IMR-90 (cell line): ENCODE data around the gene OR5P2. TPM values are rescaled to one million over a fixed set of nuclear protein-coding genes. Genes with fewer than 3 reads are reported as not detected.
A peak's percentile ranks its signal among the peaks of the same experiment; 100 is the strongest.

Source experiments
- ATAC-seq: fragments of 200-7000 bp; cut with Tn5 transposase; 2 replicates; pipeline ENCODE4 v1.9.1; 2020; ENCODE audit warnings: low read depth, mild to moderate bottlenecking, moderate library complexity
- BruUV-seq: library from RNA; stranded (reverse); fragments of 400-500 nt; replicated peaks from 2 replicates; lab custom pipeline; 2021; lab: Mats Ljungman, UMichigan
- CTCF ChIA-PET: fragments of 300-600 bp; formaldehyde crosslinking; extraction: SDS; loops from one replicate; lab custom pipeline; 2021; ENCODE audit warnings: antibody characterized with exemption; lab: Yijun Ruan, JAX
- POLR2A ChIA-PET: fragments of 300-600 bp; sonication (Branson Sonifier 250); formaldehyde crosslinking; loops from one replicate; lab custom pipeline; 2022; ENCODE audit warnings: antibody characterized with exemption; ENCODE audit not compliant: unreplicated experiment; lab: Charles Lee
- DNase-seq: peaks from one replicate; pipeline ENCODE4 v3.0.0; 2013
- H2AFZ ChIP-seq: replicated peaks from 2 replicates; pipeline ENCODE3; 2013; ENCODE audit warnings: low read length, mild to moderate bottlenecking; ENCODE audit not compliant: poor library complexity
- H2AK5ac ChIP-seq: 2 replicates; pipeline ENCODE4 v1.6.1; 2013; ENCODE audit warnings: low read depth, low read length, inconsistent platforms
- H2AK9ac ChIP-seq: replicated peaks from 2 replicates; pipeline ENCODE3; 2013; ENCODE audit warnings: mild to moderate bottlenecking, low read depth, low read length, moderate library complexity; ENCODE audit not compliant: poor library complexity
- H2BK120ac ChIP-seq: 2 replicates; pipeline ENCODE4 v1.6.1; 2013; ENCODE audit warnings: low read depth, low read length, inconsistent platforms
- H2BK15ac ChIP-seq: 3 replicates; pipeline ENCODE4 v1.6.1; 2013; ENCODE audit warnings: low read depth, low read length, inconsistent platforms
- H2BK20ac ChIP-seq: 2 replicates; pipeline ENCODE4 v1.6.1; 2013; ENCODE audit warnings: low read depth, mild to moderate bottlenecking, inconsistent platforms, low read length, moderate library complexity
- H2BK5ac ChIP-seq: 2 replicates; pipeline ENCODE4 v1.6.1; 2013; ENCODE audit warnings: mild to moderate bottlenecking, low read depth, low read length, inconsistent platforms; ENCODE audit not compliant: poor library complexity, severe bottlenecking
- H3K14ac ChIP-seq: replicated peaks from 2 replicates; pipeline ENCODE4 v1.6.1; 2013; ENCODE audit warnings: low read depth, low read length, inconsistent platforms
- H3K18ac ChIP-seq: 2 replicates; pipeline ENCODE4 v1.6.1; 2013; ENCODE audit warnings: low read depth, low read length, control low read depth
- H3K23ac ChIP-seq: 2 replicates; pipeline ENCODE4 v1.6.1; 2013; ENCODE audit warnings: low read depth, low read length, inconsistent platforms
- H3K27ac ChIP-seq: 2 replicates; pipeline ENCODE4 v1.5.1; 2013; ENCODE audit warnings: mild to moderate bottlenecking, control low read depth, low read length; ENCODE audit not compliant: insufficient read depth
- H3K27me3 ChIP-seq: 2 replicates; pipeline ENCODE4 v1.6.1; 2013; ENCODE audit warnings: low read length; ENCODE audit not compliant: control insufficient read depth, insufficient read depth
- H3K36me3 ChIP-seq: 2 replicates; pipeline ENCODE4 v1.6.1; 2013; ENCODE audit warnings: low read length, mixed read lengths; ENCODE audit not compliant: control insufficient read depth, insufficient read depth
- H3K4ac ChIP-seq: 2 replicates; pipeline ENCODE4 v1.6.1; 2013; ENCODE audit warnings: low read depth, low read length, inconsistent platforms
- H3K4me1 ChIP-seq: 2 replicates; pipeline ENCODE4 v1.6.1; 2013; ENCODE audit warnings: low read length, mixed read lengths; ENCODE audit not compliant: control insufficient read depth, insufficient read depth
- H3K4me2 ChIP-seq: 2 replicates; pipeline ENCODE4 v1.6.1; 2013; ENCODE audit warnings: low read depth, mild to moderate bottlenecking, control low read depth, low read length, moderate library complexity
- H3K4me3 ChIP-seq: 2 replicates; pipeline ENCODE4 v1.5.1; 2013; ENCODE audit warnings: low read depth, mild to moderate bottlenecking, control low read depth, low read length, moderate library complexity; ENCODE audit not compliant: insufficient read depth
- H3K56ac ChIP-seq: 2 replicates; pipeline ENCODE4 v1.6.1; 2013; ENCODE audit warnings: low read length, inconsistent platforms; ENCODE audit not compliant: insufficient read depth; ENCODE audit errors: extremely low read depth
- H3K79me1 ChIP-seq, 2 experiments: 2 replicates each; pipeline ENCODE4 v1.6.1; 2013; ENCODE audit warnings: low read length in 2 of 2, inconsistent platforms in 1 of 2, low read depth in 1 of 2
- H3K9ac ChIP-seq: 2 replicates; pipeline ENCODE4 v1.6.1; 2013; ENCODE audit warnings: low read depth, low read length, control low read depth
- H3K9me1 ChIP-seq: 2 replicates; pipeline ENCODE4 v1.6.1; 2013; ENCODE audit warnings: low read length, inconsistent platforms; ENCODE audit not compliant: insufficient read depth
- H3K9me3 ChIP-seq: 2 replicates; pipeline ENCODE4 v1.6.1; 2013; ENCODE audit warnings: low read length; ENCODE audit not compliant: control insufficient read depth, insufficient read depth
- H4K20me1 ChIP-seq: 2 replicates; pipeline ENCODE4 v1.6.1; 2013; ENCODE audit warnings: low read length, inconsistent platforms; ENCODE audit not compliant: insufficient read depth
- H4K5ac ChIP-seq: 2 replicates; pipeline ENCODE4 v1.6.1; 2013; ENCODE audit warnings: mild to moderate bottlenecking, low read depth, low read length, control low read depth
- H4K8ac ChIP-seq, 2 experiments: 2 replicates each; pipeline ENCODE4 v1.6.1; 2013; ENCODE audit warnings: low read depth in 2 of 2, low read length in 2 of 2, control low read depth in 1 of 2, inconsistent platforms in 1 of 2
- H4K91ac ChIP-seq: 2 replicates; pipeline ENCODE4 v1.6.1; 2013; ENCODE audit warnings: low read depth, low read length, inconsistent platforms; ENCODE audit not compliant: insufficient read depth
- BHLHE40 ChIP-seq: fragments of 150-350 bp; IDR thresholded peaks from 2 replicates; pipeline ENCODE4 v1.6.1; 2016; ENCODE audit warnings: mild to moderate bottlenecking, low read depth, low read length
- CEBPB ChIP-seq: IDR thresholded peaks from 2 replicates; pipeline ENCODE4 v1.6.1; 2012; ENCODE audit warnings: low read depth, low read length, improper control_type of control experiment
- CHD1 ChIP-seq: IDR thresholded peaks from 2 replicates; pipeline ENCODE4 v1.6.1; 2012; ENCODE audit warnings: low read depth, low read length, improper control_type of control experiment
- FOS ChIP-seq: fragments of 150-350 bp; IDR thresholded peaks from 2 replicates; pipeline ENCODE4 v1.6.1; 2016; ENCODE audit warnings: low read depth, low read length
- MAFK ChIP-seq: IDR thresholded peaks from 2 replicates; pipeline ENCODE4 v1.6.1; 2012; ENCODE audit warnings: low read depth, low read length, improper control_type of control experiment
- MAZ ChIP-seq: IDR thresholded peaks from 2 replicates; pipeline ENCODE4 v1.6.1; 2012; ENCODE audit warnings: low read depth, mild to moderate bottlenecking, low read length, improper control_type of control experiment, moderate library complexity, borderline replicate concordance
- MXI1 ChIP-seq: IDR thresholded peaks from 2 replicates; pipeline ENCODE4 v1.6.1; 2012; ENCODE audit warnings: low read depth, mild to moderate bottlenecking, low read length, moderate library complexity, borderline replicate concordance
- NFE2L2 ChIP-seq: fragments of 150-350 bp; IDR thresholded peaks from 2 replicates; pipeline ENCODE4 v1.6.1; 2016; ENCODE audit warnings: low read depth, mild to moderate bottlenecking, low read length
- POLR2A ChIP-seq: IDR thresholded peaks from 2 replicates; pipeline ENCODE4 v1.6.1; 2012; ENCODE audit warnings: mild to moderate bottlenecking, low read depth, low read length
- RAD21 ChIP-seq: IDR thresholded peaks from 2 replicates; pipeline ENCODE4 v1.6.1; 2012; ENCODE audit warnings: low read length, improper control_type of control experiment
- RCOR1 ChIP-seq: IDR thresholded peaks from 2 replicates; pipeline ENCODE4 v1.6.1; 2012; ENCODE audit warnings: mild to moderate bottlenecking, low read length, improper control_type of control experiment; ENCODE audit not compliant: insufficient replicate concordance
- RFX5 ChIP-seq: IDR thresholded peaks from 2 replicates; pipeline ENCODE4 v1.8.0; 2012; ENCODE audit warnings: low read depth, mild to moderate bottlenecking, low read length, moderate library complexity
- SMC3 ChIP-seq: fragments of 150-350 bp; IDR thresholded peaks from 2 replicates; pipeline ENCODE4 v1.6.1; 2016; ENCODE audit warnings: low read depth, mild to moderate bottlenecking, antibody characterized with exemption, low read length, moderate library complexity
- WGBS, 2 experiments: methylation state at CpG; one replicate each; pipeline versions ENCODE4 v1.1.5 to v1.1.7; 2013; ENCODE audit warnings: missing lambda C conversion rate in 2 of 2; ENCODE audit not compliant: insufficient read length in 1 of 2; ENCODE audit errors: extremely low coverage in 2 of 2; 5-methylcytosine and 5-hydroxymethylcytosine counted together
- dilution Hi-C: fragments of 300-500 bp; cut with HindIII; formaldehyde crosslinking; loops from one replicate; pipeline ENCODE4 v1.14.3; 2018; ENCODE audit warnings: low sequenced_read_pairs; ENCODE audit not compliant: unreplicated experiment
- in situ Hi-C: fragments of 300-500 bp; cut with MboI; formaldehyde crosslinking; loops from 3 replicates; pipeline ENCODE4 v1.14.3; 2019; ENCODE audit warnings: low sequenced_read_pairs, inconsistent platforms, mixed read lengths
- intact Hi-C: fragments of 100-400 bp; cut with micrococcal nuclease; formaldehyde crosslinking; loops from 2 replicates; pipeline ENCODE4 v1.10.0; 2022
- polyA plus RNA-seq, 3 experiments: library from polyadenylated mRNA; depleted of rRNA; stranded (reverse); fragments of >200 nt; gene quantifications; 2 replicates each; pipeline ENCODE4 v1.2.3, GENCODE V29; 2012; ENCODE audit warnings: low replicate concordance in 1 of 3
- total RNA-seq: library from RNA; depleted of rRNA; stranded (reverse); fragments of >200 nt; gene quantifications from 2 replicates; pipeline ENCODE4 v1.2.3, GENCODE V29; 2012
- TF ChIP-seq, protein P1 (sequence below): fragments of 150-350 bp; IDR thresholded peaks from 2 replicates; pipeline ENCODE4 v1.6.1; 2017; ENCODE audit warnings: mild to moderate bottlenecking, antibody characterized with exemption, low read length, low read depth
- TF ChIP-seq, protein P2 (sequence below): conservative IDR thresholded peaks from 2 replicates; pipeline ENCODE4 v1.5.1; 2012; ENCODE audit warnings: mild to moderate bottlenecking, low read depth, low read length, improper control_type of control experiment

Gene OR5P2
- total and polyA plus RNA-seq, 2 of the 4 experiments (the other 2 are of a cell fraction) = not detected

DNA sequence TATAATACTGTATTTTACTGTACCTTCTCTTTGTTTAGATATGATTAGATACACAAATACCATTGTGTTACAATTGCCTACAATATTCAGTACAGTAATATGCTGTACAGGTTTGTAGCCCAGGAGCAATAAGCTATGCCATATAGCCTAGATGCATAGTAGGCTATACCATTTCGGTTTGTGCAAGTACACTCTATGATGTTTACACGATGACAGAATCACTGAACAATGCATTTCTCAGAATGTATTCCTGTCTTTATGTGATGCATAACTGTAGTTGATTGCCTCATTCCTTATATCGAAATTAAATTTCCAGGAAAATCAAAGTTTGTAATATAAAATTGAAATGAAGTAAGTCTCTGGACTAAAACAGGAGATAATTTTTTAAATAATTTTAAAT lies 49.3 kb upstream of the OR5P2 start:
- no peak overlapping the region for H2BK5ac ChIP-seq
- H2BK120ac ChIP-seq = no peak overlapping the region
- ChIA-PET CTCF (no interaction called here), POLR2A (no interaction called here)
- no peak overlapping the region for H4K91ac ChIP-seq
- in situ Hi-C loops = no loop called here
- no peak overlapping the region for H2AK9ac ChIP-seq
- H3K79me1 ChIP-seq = no peaks in the 10 kb centered on the region
- TF ChIP-seq CHD1 (no peak), RAD21 (no peak), FOS (no peak), POLR2A (no peak), MAFK (no peak), MAZ (no peak), MXI1 (no peak), NFE2L2 (no peak), CEBPB (no peak), BHLHE40 (no peak), SMC3 (no peak), RFX5 (no peak), RCOR1 (no peak)
- TF ChIP-seq, protein P1, sequence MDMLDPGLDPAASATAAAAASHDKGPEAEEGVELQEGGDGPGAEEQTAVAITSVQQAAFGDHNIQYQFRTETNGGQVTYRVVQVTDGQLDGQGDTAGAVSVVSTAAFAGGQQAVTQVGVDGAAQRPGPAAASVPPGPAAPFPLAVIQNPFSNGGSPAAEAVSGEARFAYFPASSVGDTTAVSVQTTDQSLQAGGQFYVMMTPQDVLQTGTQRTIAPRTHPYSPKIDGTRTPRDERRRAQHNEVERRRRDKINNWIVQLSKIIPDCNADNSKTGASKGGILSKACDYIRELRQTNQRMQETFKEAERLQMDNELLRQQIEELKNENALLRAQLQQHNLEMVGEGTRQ = no peak
- TF ChIP-seq, protein P2, sequence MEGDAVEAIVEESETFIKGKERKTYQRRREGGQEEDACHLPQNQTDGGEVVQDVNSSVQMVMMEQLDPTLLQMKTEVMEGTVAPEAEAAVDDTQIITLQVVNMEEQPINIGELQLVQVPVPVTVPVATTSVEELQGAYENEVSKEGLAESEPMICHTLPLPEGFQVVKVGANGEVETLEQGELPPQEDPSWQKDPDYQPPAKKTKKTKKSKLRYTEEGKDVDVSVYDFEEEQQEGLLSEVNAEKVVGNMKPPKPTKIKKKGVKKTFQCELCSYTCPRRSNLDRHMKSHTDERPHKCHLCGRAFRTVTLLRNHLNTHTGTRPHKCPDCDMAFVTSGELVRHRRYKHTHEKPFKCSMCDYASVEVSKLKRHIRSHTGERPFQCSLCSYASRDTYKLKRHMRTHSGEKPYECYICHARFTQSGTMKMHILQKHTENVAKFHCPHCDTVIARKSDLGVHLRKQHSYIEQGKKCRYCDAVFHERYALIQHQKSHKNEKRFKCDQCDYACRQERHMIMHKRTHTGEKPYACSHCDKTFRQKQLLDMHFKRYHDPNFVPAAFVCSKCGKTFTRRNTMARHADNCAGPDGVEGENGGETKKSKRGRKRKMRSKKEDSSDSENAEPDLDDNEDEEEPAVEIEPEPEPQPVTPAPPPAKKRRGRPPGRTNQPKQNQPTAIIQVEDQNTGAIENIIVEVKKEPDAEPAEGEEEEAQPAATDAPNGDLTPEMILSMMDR = no peak
- no peak for ATAC-seq
- no peak overlapping the region for H2BK15ac ChIP-seq
- DNase-seq = peak; percentile 3
- no peak overlapping the region for H4K5ac ChIP-seq
- no peaks in the 10 kb centered on the region for H4K20me1 ChIP-seq
- H3K4me1 ChIP-seq = no peaks in the 10 kb centered on the region
- BruUV-seq = no TSS peak
- H3K36me3 ChIP-seq = no peaks in the 10 kb centered on the region
- H3K4me3 ChIP-seq = no peak overlapping the region
- H3K56ac ChIP-seq = no peak overlapping the region
- no peaks in the 10 kb centered on the region for H3K9me1 ChIP-seq
- H2AK5ac ChIP-seq = no peak overlapping the region
- no peak overlapping the region for H2AFZ ChIP-seq
- no peak overlapping the region for H3K4me2 ChIP-seq
- intact Hi-C loops = no loop called here
- H3K18ac ChIP-seq = no peak overlapping the region
- no peak overlapping the region for H3K23ac ChIP-seq
- H3K4ac ChIP-seq = no peak overlapping the region
- no peak overlapping the region for H4K8ac ChIP-seq
- H2BK20ac ChIP-seq = no peak overlapping the region
- H3K9me3 ChIP-seq = no peaks in the 10 kb centered on the region
- H3K14ac ChIP-seq = no peak overlapping the region
- no CpG with 5 or more reads among the region's 3 CpGs for WGBS, 2 experiments
- no peak overlapping the region for H3K27ac ChIP-seq
- H3K27me3 ChIP-seq = peaks cover 2% of the 10 kb centered on the region; the same call in 1 of the 2 replicates
- dilution Hi-C loops = no loop called here
- no peak overlapping the region for H3K9ac ChIP-seq
